ENCODE measurements around the gene ZNF831.

- TF ChIP-seq CTCF (IDR thresholded peaks at IDR 0.05): no peak
- no peak for TF ChIP-seq POLR2A (IDR thresholded peaks at IDR 0.05)
These were observed 27.6 kb downstream of the ZNF831 start for GRCh38 chr20:59191036-59191755.

All from lower leg skin (tissue), 3 donors.